Liver (tissue), 9 donors: ENCODE results near the gene TMED10. TPM values are rescaled to one million over a fixed set of nuclear protein-coding genes. Genes with fewer than 3 reads are reported as not detected.

Experiments
- DNase-seq: peaks from one replicate; pipeline ENCODE4 v3.0.0-alpha.2; 2017; ENCODE audit warnings: low spot score
- H3K27ac ChIP-seq, 2 donors: one replicate each; pipeline ENCODE4 v1.7.0; 2013; ENCODE audit warnings: inconsistent platforms in 2 of 2, low read length in 2 of 2, control low read depth in 1 of 2, low read depth in 1 of 2, mild to moderate bottlenecking in 1 of 2
- H3K27me3 ChIP-seq, 4 donors: one replicate each; pipeline versions ENCODE4 v1.6.1 to v1.7.0; 2013; ENCODE audit warnings: low read length in 3 of 4, inconsistent platforms in 1 of 4, mild to moderate bottlenecking in 1 of 4, moderate library complexity in 1 of 4; ENCODE audit not compliant: control insufficient read depth in 4 of 4, insufficient read depth in 4 of 4
- H3K36me3 ChIP-seq, 4 donors: one replicate each; pipeline versions ENCODE4 v1.6.1 to v1.7.0; 2013; ENCODE audit warnings: low read length in 3 of 4, mild to moderate bottlenecking in 3 of 4, low read depth in 1 of 4, moderate library complexity in 1 of 4; ENCODE audit not compliant: control insufficient read depth in 4 of 4, insufficient read depth in 3 of 4
- H3K4me1 ChIP-seq, 4 donors: one replicate each; pipeline versions ENCODE4 v1.6.1 to v1.7.0; 2013; ENCODE audit warnings: low read length in 3 of 4, mild to moderate bottlenecking in 3 of 4, moderate library complexity in 1 of 4; ENCODE audit not compliant: control insufficient read depth in 4 of 4, insufficient read depth in 4 of 4
- H3K4me3 ChIP-seq, 3 donors: one replicate each; pipeline versions ENCODE4 v1.6.1 to v1.7.0; 2013; ENCODE audit warnings: low read length in 3 of 3, control low read depth in 1 of 3, low read depth in 1 of 3, mild to moderate bottlenecking in 1 of 3
- H3K9ac ChIP-seq, 2 donors: one replicate each; pipeline ENCODE4 v1.7.0; 2013; ENCODE audit warnings: low read length in 2 of 2, mild to moderate bottlenecking in 2 of 2, moderate library complexity in 2 of 2, control low read depth in 1 of 2, low read depth in 1 of 2
- H3K9me3 ChIP-seq, 4 donors: one replicate each; pipeline versions ENCODE4 v1.6.1 to v1.7.0; 2013; ENCODE audit warnings: low read length in 3 of 4; ENCODE audit not compliant: control insufficient read depth in 4 of 4
- FOXA1 ChIP-seq: IDR thresholded peaks from 2 replicates; pipeline ENCODE4 v1.6.1; 2016; ENCODE audit warnings: antibody characterized with exemption
- HNF4A ChIP-seq, 2 donors: conservative IDR thresholded peaks; 2 replicates each; pipeline ENCODE4 v1.6.1; 2016; ENCODE audit warnings: antibody characterized with exemption in 2 of 2, mild to moderate bottlenecking in 2 of 2
- HNF4G ChIP-seq: IDR thresholded peaks from 2 replicates; pipeline ENCODE4 v1.6.1; 2016; ENCODE audit warnings: antibody characterized with exemption
- JUND ChIP-seq, 2 donors: IDR thresholded peaks; 2 replicates each; pipeline ENCODE4 v1.6.1; 2016; ENCODE audit warnings: antibody characterized with exemption in 2 of 2
- REST ChIP-seq: IDR thresholded peaks from 2 replicates; pipeline ENCODE4 v1.6.1; 2016; ENCODE audit warnings: antibody characterized with exemption, mild to moderate bottlenecking
- SP1 ChIP-seq: IDR thresholded peaks from 2 replicates; pipeline ENCODE4 v1.6.1; 2018; ENCODE audit warnings: antibody characterized with exemption, mild to moderate bottlenecking
- TAF1 ChIP-seq: conservative IDR thresholded peaks from 2 replicates; pipeline ENCODE4 v1.6.1; 2016; ENCODE audit warnings: antibody characterized with exemption, mild to moderate bottlenecking
- ZBTB33 ChIP-seq: IDR thresholded peaks from 2 replicates; pipeline ENCODE4 v1.6.1; 2016; ENCODE audit warnings: antibody characterized with exemption
- WGBS: extraction: QIAGEN DNeasy Blood & Tissue Kit; methylation state at CpG from one replicate; pipeline ENCODE4 v1.1.7; 2013; 5-methylcytosine and 5-hydroxymethylcytosine counted together
- polyA plus RNA-seq, 2 donors: library from polyadenylated mRNA; stranded (reverse) in 1 of 2; unstranded in 1 of 2; fragments of 200-250 nt in 1 of 2; fragments of >200 nt in 1 of 2; fragmentation: Nextera tagmentation in 1 of 2; extraction: Ambion mirVana in 1 of 2; gene quantifications; one replicate each; pipeline versions ENCODE4 v1.2.1 to v1.2.3, GENCODE V29; 2013 to 2015
- total RNA-seq, 2 donors: library from RNA; depleted of rRNA; stranded (reverse); fragments of >200 nt; gene quantifications; one replicate each; pipeline ENCODE4 v1.2.3, GENCODE V29; 2014
- TF ChIP-seq, protein P1 (sequence below): IDR thresholded peaks from 2 replicates; pipeline ENCODE4 v1.6.1; 2016; ENCODE audit warnings: antibody characterized with exemption
- TF ChIP-seq, protein P2 (sequence below): IDR thresholded peaks from 2 replicates; pipeline ENCODE4 v1.6.1; 2016; ENCODE audit warnings: antibody characterized with exemption
- TF ChIP-seq, protein P3 (sequence below): fragments of 150-350 bp; IDR thresholded peaks from 2 replicates; pipeline ENCODE4 v1.5.1; 2017; ENCODE audit warnings: improper control_type of control experiment, low read depth, low read length; ENCODE audit not compliant: missing input control
- donor health status: healthy.
- donor health status: healthy.
- donor health status: healthy.
- donor health status: healthy.
- donor health status: healthy.

Gene TMED10
- total and polyA plus RNA-seq, 4 donors: 167 to 349 (median 252) TPM

GRCh38 chr14:75126121-75126544 lies 50.3 kb downstream of the TMED10 start:
- WGBS: 4% methylated on average over 6 of the region's 6 CpGs
- Histone ChIP-seq H3K4me3 (peak overlapping the region; percentile 86 to 100 (median 92)), H3K4me1 (peaks cover 2 to 29% (median 15%) of the 10 kb centered on the region in 4 donors)

More at GRCh38 chr14:75126121-75126544, 50.3 kb downstream of the TMED10 start:
- H3K9ac ChIP-seq: peak overlapping the region; percentile 70 to 99
- no peaks in the 10 kb centered on the region for H3K27me3 ChIP-seq
- peak overlapping the region; percentile 92 to 98 for H3K27ac ChIP-seq
- H3K9me3 ChIP-seq: no peaks in the 10 kb centered on the region
- no peak for DNase-seq
- no peak for TF ChIP-seq HNF4G
- TF ChIP-seq FOXA1: no peak
- TF ChIP-seq, protein P1, sequence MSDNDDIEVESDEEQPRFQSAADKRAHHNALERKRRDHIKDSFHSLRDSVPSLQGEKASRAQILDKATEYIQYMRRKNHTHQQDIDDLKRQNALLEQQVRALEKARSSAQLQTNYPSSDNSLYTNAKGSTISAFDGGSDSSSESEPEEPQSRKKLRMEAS: no peak
- no peak for TF ChIP-seq JUND (IDR thresholded peaks at IDR 0.05)
- TF ChIP-seq ZBTB33: no peak
- TF ChIP-seq TAF1: no peak
- TF ChIP-seq SP1: no peak
- no peak for TF ChIP-seq HNF4A (conservative IDR thresholded peaks at IDR 0.05)
- no peak for TF ChIP-seq REST
- TF ChIP-seq, protein P2, sequence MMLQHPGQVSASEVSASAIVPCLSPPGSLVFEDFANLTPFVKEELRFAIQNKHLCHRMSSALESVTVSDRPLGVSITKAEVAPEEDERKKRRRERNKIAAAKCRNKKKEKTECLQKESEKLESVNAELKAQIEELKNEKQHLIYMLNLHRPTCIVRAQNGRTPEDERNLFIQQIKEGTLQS: no peak
- TF ChIP-seq, protein P3, sequence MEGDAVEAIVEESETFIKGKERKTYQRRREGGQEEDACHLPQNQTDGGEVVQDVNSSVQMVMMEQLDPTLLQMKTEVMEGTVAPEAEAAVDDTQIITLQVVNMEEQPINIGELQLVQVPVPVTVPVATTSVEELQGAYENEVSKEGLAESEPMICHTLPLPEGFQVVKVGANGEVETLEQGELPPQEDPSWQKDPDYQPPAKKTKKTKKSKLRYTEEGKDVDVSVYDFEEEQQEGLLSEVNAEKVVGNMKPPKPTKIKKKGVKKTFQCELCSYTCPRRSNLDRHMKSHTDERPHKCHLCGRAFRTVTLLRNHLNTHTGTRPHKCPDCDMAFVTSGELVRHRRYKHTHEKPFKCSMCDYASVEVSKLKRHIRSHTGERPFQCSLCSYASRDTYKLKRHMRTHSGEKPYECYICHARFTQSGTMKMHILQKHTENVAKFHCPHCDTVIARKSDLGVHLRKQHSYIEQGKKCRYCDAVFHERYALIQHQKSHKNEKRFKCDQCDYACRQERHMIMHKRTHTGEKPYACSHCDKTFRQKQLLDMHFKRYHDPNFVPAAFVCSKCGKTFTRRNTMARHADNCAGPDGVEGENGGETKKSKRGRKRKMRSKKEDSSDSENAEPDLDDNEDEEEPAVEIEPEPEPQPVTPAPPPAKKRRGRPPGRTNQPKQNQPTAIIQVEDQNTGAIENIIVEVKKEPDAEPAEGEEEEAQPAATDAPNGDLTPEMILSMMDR: no peak
- peaks cover 0 to 6% (median 1%) of the 10 kb centered on the region in 4 donors for H3K36me3 ChIP-seq
